Neural crest cell (in vitro differentiated cells): ENCODE measurements around the gene FRAS1. TPM values are rescaled to one million over a fixed set of nuclear protein-coding genes. Genes with fewer than 3 reads are reported as not detected.
"Not testable (repeated sequence)": the region's sequence is repeated elsewhere in the genome, so short reads cannot be mapped to it uniquely, and the experiment has no call there.

Source experiments
- DNase-seq: peaks from one replicate; pipeline ENCODE4 v3.0.0; 2021; ENCODE audit warnings: low read depth, mixed read lengths, low spot score
- H3K27ac Mint-ChIP-seq: one replicate; pipeline ENCODE4 v1.8.0; 2021; ENCODE audit warnings: mild to moderate bottlenecking, mixed read lengths; ENCODE audit not compliant: unreplicated experiment
- H3K27me3 Mint-ChIP-seq: 2 replicates; pipeline ENCODE4 v1.8.0; 2021; ENCODE audit warnings: low read depth, mild to moderate bottlenecking, mixed read lengths
- H3K36me3 Mint-ChIP-seq: 2 replicates; pipeline ENCODE4 v1.8.0; 2021; ENCODE audit warnings: low read depth, mild to moderate bottlenecking, mixed read lengths
- H3K4me1 Mint-ChIP-seq: 2 replicates; pipeline ENCODE4 v1.8.0; 2021; ENCODE audit warnings: mixed read lengths
- H3K4me3 Mint-ChIP-seq: one replicate; pipeline ENCODE4 v1.8.0; 2021; ENCODE audit warnings: mild to moderate bottlenecking, mixed read lengths
- H3K9me3 Mint-ChIP-seq: 2 replicates; pipeline ENCODE4 v1.8.0; 2021; ENCODE audit warnings: mixed read lengths
- total RNA-seq: library from RNA; stranded (reverse); gene quantifications from 2 replicates; pipeline ENCODE4 v1.2.1, GENCODE V29; 2021
- TF ChIP-seq, protein P1 (sequence below): fragments of 200-600 bp; sonication (generic); conservative IDR thresholded peaks from 2 replicates; pipeline ENCODE4 v1.5.0; 2021; ENCODE audit warnings: antibody characterized with exemption, mild to moderate bottlenecking

FRAS1 gene
- total RNA-seq, 1 donor from 2014 or later: 8.4 TPM

DNA sequence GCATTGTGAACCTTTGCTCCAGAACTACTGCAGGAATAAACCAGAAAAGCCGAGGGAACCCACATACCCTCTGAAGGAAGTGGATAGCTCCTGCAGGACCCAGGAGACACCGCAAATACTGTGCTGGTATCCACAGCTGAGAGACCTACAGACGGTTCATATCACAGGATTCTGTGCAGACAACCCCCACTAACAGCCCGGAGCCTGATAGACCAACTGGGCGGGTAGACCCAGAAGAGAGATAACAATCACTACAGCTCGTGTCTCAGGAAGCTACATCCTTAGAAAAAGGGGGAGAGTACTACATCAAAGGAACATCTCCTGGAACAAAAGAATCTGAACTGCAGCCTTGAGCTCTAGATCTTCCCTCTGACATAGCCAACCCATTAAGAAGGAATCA is 150.8 kb downstream of the FRAS1 start:
- Mint-ChIP-seq H3K27me3 (no peaks in the 10 kb centered on the region), H3K4me1 (peaks cover 28% of the 10 kb centered on the region), H3K27ac (no peak overlapping the region), H3K4me3 (no peak overlapping the region), H3K9me3 (no peaks in the 10 kb centered on the region), H3K36me3 (no peaks in the 10 kb centered on the region)
- DNase-seq: no peak
- TF ChIP-seq, protein P1, sequence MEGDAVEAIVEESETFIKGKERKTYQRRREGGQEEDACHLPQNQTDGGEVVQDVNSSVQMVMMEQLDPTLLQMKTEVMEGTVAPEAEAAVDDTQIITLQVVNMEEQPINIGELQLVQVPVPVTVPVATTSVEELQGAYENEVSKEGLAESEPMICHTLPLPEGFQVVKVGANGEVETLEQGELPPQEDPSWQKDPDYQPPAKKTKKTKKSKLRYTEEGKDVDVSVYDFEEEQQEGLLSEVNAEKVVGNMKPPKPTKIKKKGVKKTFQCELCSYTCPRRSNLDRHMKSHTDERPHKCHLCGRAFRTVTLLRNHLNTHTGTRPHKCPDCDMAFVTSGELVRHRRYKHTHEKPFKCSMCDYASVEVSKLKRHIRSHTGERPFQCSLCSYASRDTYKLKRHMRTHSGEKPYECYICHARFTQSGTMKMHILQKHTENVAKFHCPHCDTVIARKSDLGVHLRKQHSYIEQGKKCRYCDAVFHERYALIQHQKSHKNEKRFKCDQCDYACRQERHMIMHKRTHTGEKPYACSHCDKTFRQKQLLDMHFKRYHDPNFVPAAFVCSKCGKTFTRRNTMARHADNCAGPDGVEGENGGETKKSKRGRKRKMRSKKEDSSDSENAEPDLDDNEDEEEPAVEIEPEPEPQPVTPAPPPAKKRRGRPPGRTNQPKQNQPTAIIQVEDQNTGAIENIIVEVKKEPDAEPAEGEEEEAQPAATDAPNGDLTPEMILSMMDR: no peak

DNA sequence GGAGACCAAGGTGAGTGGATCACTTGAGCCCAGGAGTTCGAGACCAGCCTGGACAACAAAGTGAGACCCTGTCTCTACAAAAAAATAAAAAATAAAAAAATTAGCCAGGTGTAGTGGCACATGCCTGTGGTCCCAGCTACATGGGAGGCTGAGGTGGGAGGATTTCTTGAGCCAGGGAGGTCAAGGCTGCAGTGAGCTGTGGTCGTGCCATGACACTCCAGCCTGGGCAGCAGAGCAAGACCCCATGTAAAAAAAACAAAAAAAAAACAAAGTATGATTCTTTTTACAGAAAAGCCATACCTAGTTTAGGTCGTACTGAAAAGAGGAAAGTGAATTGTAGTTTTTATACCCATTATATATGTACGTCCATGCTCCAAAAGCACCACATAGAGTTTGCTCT is 151.8 kb downstream of the FRAS1 start:
- not testable (repeated sequence) for H3K27me3 Mint-ChIP-seq, DNase-seq, H3K4me3 Mint-ChIP-seq, H3K9me3 Mint-ChIP-seq, H3K27ac Mint-ChIP-seq, H3K36me3 Mint-ChIP-seq
- peaks cover 28% of the 10 kb centered on the region for H3K4me1 Mint-ChIP-seq

- H3K27me3 Mint-ChIP-seq: no peaks in the 10 kb centered on the region
- H3K27ac Mint-ChIP-seq: no peak overlapping the region
- H3K4me1 Mint-ChIP-seq: peaks cover 10% of the 10 kb centered on the region
- no peaks in the 10 kb centered on the region for H3K9me3 Mint-ChIP-seq
- TF ChIP-seq, protein P1: no peak
- H3K4me3 Mint-ChIP-seq: no peak overlapping the region
- DNase-seq: no peak
- H3K36me3 Mint-ChIP-seq: no peaks in the 10 kb centered on the region
Measured at GRCh38 chr4:78210694-78211410, 153.7 kb downstream of the FRAS1 start.

GRCh38 chr4:78213218-78213617 is 156.1 kb downstream of the FRAS1 start:
- Mint-ChIP-seq H3K4me3 (no peak overlapping the region), H3K36me3 (no peaks in the 10 kb centered on the region), H3K9me3 (no peaks in the 10 kb centered on the region), H3K27ac (no peak overlapping the region), H3K4me1 (peaks cover 1% of the 10 kb centered on the region), H3K27me3 (no peaks in the 10 kb centered on the region)
- TF ChIP-seq, protein P1: no peak
- no peak for DNase-seq

DNA sequence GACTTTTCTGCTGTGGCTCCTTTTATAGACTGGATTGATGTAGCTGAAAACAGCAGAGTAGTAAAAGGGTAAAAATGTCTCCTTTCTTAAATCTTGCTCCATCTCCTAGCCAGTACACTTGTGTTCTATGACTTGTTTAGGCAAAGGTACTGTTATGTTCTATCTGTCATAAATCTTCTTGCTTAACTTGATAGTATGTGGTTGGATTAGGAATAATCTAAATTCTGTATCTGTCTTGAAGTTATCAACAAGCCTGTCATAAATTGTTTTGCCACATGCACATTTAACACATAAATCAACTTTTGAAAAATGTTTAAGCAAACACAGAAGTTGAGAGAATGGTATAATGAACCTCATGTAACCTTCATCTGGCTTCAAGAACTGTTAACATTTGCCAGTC is 157.0 kb downstream of the FRAS1 start:
- Mint-ChIP-seq H3K27me3 (no peaks in the 10 kb centered on the region), H3K4me1 (no peaks in the 10 kb centered on the region), H3K9me3 (no peaks in the 10 kb centered on the region), H3K36me3 (no peaks in the 10 kb centered on the region), H3K4me3 (no peak overlapping the region), H3K27ac (no peak overlapping the region)
- TF ChIP-seq, protein P1: no peak
- DNase-seq: no peak

DNA sequence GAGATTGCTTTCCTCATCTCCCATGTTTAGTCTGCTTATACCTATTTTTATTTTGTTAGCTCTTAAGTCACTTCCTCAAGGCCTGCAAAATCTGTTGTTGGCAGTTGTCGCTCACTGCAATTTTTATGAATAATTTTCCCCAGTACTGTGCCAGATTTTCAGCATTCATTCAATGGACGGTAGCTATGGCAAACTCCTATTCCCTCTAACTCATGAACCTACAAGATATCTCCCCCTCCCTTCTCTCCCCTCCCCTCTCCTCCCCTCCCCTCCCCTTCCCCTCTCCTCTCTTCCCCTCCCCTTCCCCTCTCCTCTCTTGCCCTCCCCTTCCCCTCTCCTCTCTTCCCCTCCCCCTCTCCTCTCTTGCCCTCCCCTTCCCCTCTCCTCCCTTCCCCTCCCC is 160.4 kb downstream of the FRAS1 start:
- Mint-ChIP-seq H3K36me3 (no peaks in the 10 kb centered on the region), H3K27ac (no peak overlapping the region), H3K4me1 (peaks cover 6% of the 10 kb centered on the region), H3K4me3 (no peak overlapping the region), H3K9me3 (no peaks in the 10 kb centered on the region), H3K27me3 (no peaks in the 10 kb centered on the region)
- no peak for DNase-seq
- TF ChIP-seq, protein P1: no peak
